IMR-90 (cell line): Measurements from ENCODE around the gene MYADML2. TPM values are rescaled to one million over a fixed set of nuclear protein-coding genes. Genes with fewer than 3 reads are reported as not detected.

Experiments
- ATAC-seq: fragments of 200-7000 bp; cut with Tn5 transposase; 2 replicates; pipeline ENCODE4 v1.9.1; 2020; ENCODE audit warnings: low read depth, mild to moderate bottlenecking, moderate library complexity
- BruUV-seq: library from RNA; stranded (reverse); fragments of 400-500 nt; replicated peaks from 2 replicates; lab custom pipeline; 2021; lab: Mats Ljungman, UMichigan
- CTCF ChIA-PET: fragments of 300-600 bp; formaldehyde crosslinking; extraction: SDS; loops from one replicate; lab custom pipeline; 2021; ENCODE audit warnings: antibody characterized with exemption; lab: Yijun Ruan, JAX
- POLR2A ChIA-PET: fragments of 300-600 bp; sonication (Branson Sonifier 250); formaldehyde crosslinking; loops from one replicate; lab custom pipeline; 2022; ENCODE audit warnings: antibody characterized with exemption; ENCODE audit not compliant: unreplicated experiment; lab: Charles Lee
- DNase-seq: peaks from one replicate; pipeline ENCODE4 v3.0.0; 2013
- H2AFZ ChIP-seq: replicated peaks from 2 replicates; pipeline ENCODE3; 2013; ENCODE audit warnings: low read length, mild to moderate bottlenecking; ENCODE audit not compliant: poor library complexity
- H2AK5ac ChIP-seq: 2 replicates; pipeline ENCODE4 v1.6.1; 2013; ENCODE audit warnings: low read depth, low read length, inconsistent platforms
- H2AK9ac ChIP-seq: replicated peaks from 2 replicates; pipeline ENCODE3; 2013; ENCODE audit warnings: mild to moderate bottlenecking, low read depth, low read length, moderate library complexity; ENCODE audit not compliant: poor library complexity
- H2BK120ac ChIP-seq: 2 replicates; pipeline ENCODE4 v1.6.1; 2013; ENCODE audit warnings: low read depth, low read length, inconsistent platforms
- H2BK15ac ChIP-seq: 3 replicates; pipeline ENCODE4 v1.6.1; 2013; ENCODE audit warnings: low read depth, low read length, inconsistent platforms
- H2BK20ac ChIP-seq: 2 replicates; pipeline ENCODE4 v1.6.1; 2013; ENCODE audit warnings: low read depth, mild to moderate bottlenecking, inconsistent platforms, low read length, moderate library complexity
- H2BK5ac ChIP-seq: 2 replicates; pipeline ENCODE4 v1.6.1; 2013; ENCODE audit warnings: mild to moderate bottlenecking, low read depth, low read length, inconsistent platforms; ENCODE audit not compliant: poor library complexity, severe bottlenecking
- H3K14ac ChIP-seq: replicated peaks from 2 replicates; pipeline ENCODE4 v1.6.1; 2013; ENCODE audit warnings: low read depth, low read length, inconsistent platforms
- H3K18ac ChIP-seq: 2 replicates; pipeline ENCODE4 v1.6.1; 2013; ENCODE audit warnings: low read depth, low read length, control low read depth
- H3K23ac ChIP-seq: 2 replicates; pipeline ENCODE4 v1.6.1; 2013; ENCODE audit warnings: low read depth, low read length, inconsistent platforms
- H3K27ac ChIP-seq: 2 replicates; pipeline ENCODE4 v1.5.1; 2013; ENCODE audit warnings: mild to moderate bottlenecking, control low read depth, low read length; ENCODE audit not compliant: insufficient read depth
- H3K27me3 ChIP-seq: 2 replicates; pipeline ENCODE4 v1.6.1; 2013; ENCODE audit warnings: low read length; ENCODE audit not compliant: control insufficient read depth, insufficient read depth
- H3K36me3 ChIP-seq: 2 replicates; pipeline ENCODE4 v1.6.1; 2013; ENCODE audit warnings: low read length, mixed read lengths; ENCODE audit not compliant: control insufficient read depth, insufficient read depth
- H3K4ac ChIP-seq: 2 replicates; pipeline ENCODE4 v1.6.1; 2013; ENCODE audit warnings: low read depth, low read length, inconsistent platforms
- H3K4me1 ChIP-seq: 2 replicates; pipeline ENCODE4 v1.6.1; 2013; ENCODE audit warnings: low read length, mixed read lengths; ENCODE audit not compliant: control insufficient read depth, insufficient read depth
- H3K4me2 ChIP-seq: 2 replicates; pipeline ENCODE4 v1.6.1; 2013; ENCODE audit warnings: low read depth, mild to moderate bottlenecking, control low read depth, low read length, moderate library complexity
- H3K4me3 ChIP-seq: 2 replicates; pipeline ENCODE4 v1.5.1; 2013; ENCODE audit warnings: low read depth, mild to moderate bottlenecking, control low read depth, low read length, moderate library complexity; ENCODE audit not compliant: insufficient read depth
- H3K56ac ChIP-seq: 2 replicates; pipeline ENCODE4 v1.6.1; 2013; ENCODE audit warnings: low read length, inconsistent platforms; ENCODE audit not compliant: insufficient read depth; ENCODE audit errors: extremely low read depth
- H3K79me1 ChIP-seq, 2 experiments: 2 replicates each; pipeline ENCODE4 v1.6.1; 2013; ENCODE audit warnings: low read length in 2 of 2, inconsistent platforms in 1 of 2, low read depth in 1 of 2
- H3K9ac ChIP-seq: 2 replicates; pipeline ENCODE4 v1.6.1; 2013; ENCODE audit warnings: low read depth, low read length, control low read depth
- H3K9me1 ChIP-seq: 2 replicates; pipeline ENCODE4 v1.6.1; 2013; ENCODE audit warnings: low read length, inconsistent platforms; ENCODE audit not compliant: insufficient read depth
- H3K9me3 ChIP-seq: 2 replicates; pipeline ENCODE4 v1.6.1; 2013; ENCODE audit warnings: low read length; ENCODE audit not compliant: control insufficient read depth, insufficient read depth
- H4K20me1 ChIP-seq: 2 replicates; pipeline ENCODE4 v1.6.1; 2013; ENCODE audit warnings: low read length, inconsistent platforms; ENCODE audit not compliant: insufficient read depth
- H4K5ac ChIP-seq: 2 replicates; pipeline ENCODE4 v1.6.1; 2013; ENCODE audit warnings: mild to moderate bottlenecking, low read depth, low read length, control low read depth
- H4K8ac ChIP-seq, 2 experiments: 2 replicates each; pipeline ENCODE4 v1.6.1; 2013; ENCODE audit warnings: low read depth in 2 of 2, low read length in 2 of 2, control low read depth in 1 of 2, inconsistent platforms in 1 of 2
- H4K91ac ChIP-seq: 2 replicates; pipeline ENCODE4 v1.6.1; 2013; ENCODE audit warnings: low read depth, low read length, inconsistent platforms; ENCODE audit not compliant: insufficient read depth
- BHLHE40 ChIP-seq: fragments of 150-350 bp; IDR thresholded peaks from 2 replicates; pipeline ENCODE4 v1.6.1; 2016; ENCODE audit warnings: mild to moderate bottlenecking, low read depth, low read length
- CEBPB ChIP-seq: IDR thresholded peaks from 2 replicates; pipeline ENCODE4 v1.6.1; 2012; ENCODE audit warnings: low read depth, low read length, improper control_type of control experiment
- CHD1 ChIP-seq: IDR thresholded peaks from 2 replicates; pipeline ENCODE4 v1.6.1; 2012; ENCODE audit warnings: low read depth, low read length, improper control_type of control experiment
- FOS ChIP-seq: fragments of 150-350 bp; IDR thresholded peaks from 2 replicates; pipeline ENCODE4 v1.6.1; 2016; ENCODE audit warnings: low read depth, low read length
- MAFK ChIP-seq: IDR thresholded peaks from 2 replicates; pipeline ENCODE4 v1.6.1; 2012; ENCODE audit warnings: low read depth, low read length, improper control_type of control experiment
- MAZ ChIP-seq: IDR thresholded peaks from 2 replicates; pipeline ENCODE4 v1.6.1; 2012; ENCODE audit warnings: low read depth, mild to moderate bottlenecking, low read length, improper control_type of control experiment, moderate library complexity, borderline replicate concordance
- NFE2L2 ChIP-seq: fragments of 150-350 bp; IDR thresholded peaks from 2 replicates; pipeline ENCODE4 v1.6.1; 2016; ENCODE audit warnings: low read depth, mild to moderate bottlenecking, low read length
- POLR2A ChIP-seq: IDR thresholded peaks from 2 replicates; pipeline ENCODE4 v1.6.1; 2012; ENCODE audit warnings: mild to moderate bottlenecking, low read depth, low read length
- RCOR1 ChIP-seq: IDR thresholded peaks from 2 replicates; pipeline ENCODE4 v1.6.1; 2012; ENCODE audit warnings: mild to moderate bottlenecking, low read length, improper control_type of control experiment; ENCODE audit not compliant: insufficient replicate concordance
- RFX5 ChIP-seq: IDR thresholded peaks from 2 replicates; pipeline ENCODE4 v1.8.0; 2012; ENCODE audit warnings: low read depth, mild to moderate bottlenecking, low read length, moderate library complexity
- SMC3 ChIP-seq: fragments of 150-350 bp; IDR thresholded peaks from 2 replicates; pipeline ENCODE4 v1.6.1; 2016; ENCODE audit warnings: low read depth, mild to moderate bottlenecking, antibody characterized with exemption, low read length, moderate library complexity
- WGBS, 2 experiments: methylation state at CpG; one replicate each; pipeline versions ENCODE4 v1.1.5 to v1.1.7; 2013; ENCODE audit warnings: missing lambda C conversion rate in 2 of 2; ENCODE audit not compliant: insufficient read length in 1 of 2; ENCODE audit errors: extremely low coverage in 2 of 2; 5-methylcytosine and 5-hydroxymethylcytosine counted together
- dilution Hi-C: fragments of 300-500 bp; cut with HindIII; formaldehyde crosslinking; loops from one replicate; pipeline ENCODE4 v1.14.3; 2018; ENCODE audit warnings: low sequenced_read_pairs; ENCODE audit not compliant: unreplicated experiment
- in situ Hi-C: fragments of 300-500 bp; cut with MboI; formaldehyde crosslinking; loops from 3 replicates; pipeline ENCODE4 v1.14.3; 2019; ENCODE audit warnings: low sequenced_read_pairs, inconsistent platforms, mixed read lengths
- intact Hi-C: fragments of 100-400 bp; cut with micrococcal nuclease; formaldehyde crosslinking; loops from 2 replicates; pipeline ENCODE4 v1.10.0; 2022
- polyA plus RNA-seq, 3 experiments: library from polyadenylated mRNA; depleted of rRNA; stranded (reverse); fragments of >200 nt; gene quantifications; 2 replicates each; pipeline ENCODE4 v1.2.3, GENCODE V29; 2012; ENCODE audit warnings: low replicate concordance in 1 of 3
- total RNA-seq: library from RNA; depleted of rRNA; stranded (reverse); fragments of >200 nt; gene quantifications from 2 replicates; pipeline ENCODE4 v1.2.3, GENCODE V29; 2012
- TF ChIP-seq, protein P1 (sequence below): fragments of 150-350 bp; IDR thresholded peaks from 2 replicates; pipeline ENCODE4 v1.6.1; 2016; ENCODE audit warnings: low read depth, mild to moderate bottlenecking, low read length, moderate library complexity, borderline replicate concordance
- TF ChIP-seq, protein P2 (sequence below): fragments of 150-350 bp; IDR thresholded peaks from 2 replicates; pipeline ENCODE4 v1.6.1; 2017; ENCODE audit warnings: mild to moderate bottlenecking, antibody characterized with exemption, low read length, low read depth
- TF ChIP-seq, protein P3 (sequence below): conservative IDR thresholded peaks from 2 replicates; pipeline ENCODE4 v1.5.1; 2012; ENCODE audit warnings: mild to moderate bottlenecking, low read depth, low read length, improper control_type of control experiment

The MYADML2 gene
- total and polyA plus RNA-seq, 2 of the 4 experiments (the other 2 are of a cell fraction), result not detected

DNA sequence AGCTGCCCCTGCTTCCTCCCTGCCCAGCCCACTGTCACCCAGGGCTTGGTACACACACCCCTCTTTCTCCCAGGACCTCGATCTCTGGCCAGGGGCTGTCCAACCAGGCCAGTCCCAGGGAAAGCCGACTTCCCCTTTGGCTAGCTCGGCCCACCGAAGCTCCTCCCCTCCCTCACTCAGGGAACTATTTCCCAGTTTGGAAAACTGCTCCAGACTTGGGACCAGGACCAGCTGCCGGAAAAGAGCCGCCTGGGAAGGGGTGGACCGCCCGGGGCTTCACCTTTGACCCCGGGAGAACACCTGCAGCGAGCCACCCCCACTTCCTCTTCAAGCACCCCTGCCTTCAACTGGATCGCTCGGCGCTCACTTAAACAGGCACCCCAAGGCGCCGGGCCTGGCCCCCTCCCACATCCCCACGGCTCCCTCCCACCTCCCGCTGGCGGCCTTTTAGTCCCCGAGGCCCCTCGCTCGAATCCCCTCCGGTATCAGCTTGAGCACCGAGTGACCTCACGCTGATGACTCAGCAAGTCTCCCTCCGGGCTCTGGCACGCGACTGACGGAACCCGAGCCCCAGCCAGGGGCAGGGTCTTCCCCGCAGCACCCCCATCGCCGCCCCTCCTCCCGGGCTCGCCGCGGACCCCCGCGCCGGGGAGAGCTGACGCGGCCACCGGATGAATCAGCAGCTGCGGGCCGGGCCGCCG, 20.4 kb downstream of the MYADML2 start:
- 0% methylated on average over 11 of the region's 46 CpGs; no CpG with 5 or more reads in 1 of the 2 experiments for WGBS, 2 experiments
- H4K5ac ChIP-seq, result 0 out of 2 replicates have a peak overlapping the region, but pooled peaks have one; percentile 21
- H2BK5ac ChIP-seq, result peak overlapping the region; percentile 71
- peak overlapping the region; percentile 41; the same call in 1 of the 2 replicates for H3K56ac ChIP-seq
- H3K9me3 ChIP-seq, result no peaks in the 10 kb centered on the region
- H2AK5ac ChIP-seq, result peak overlapping the region; percentile 97
- H3K14ac ChIP-seq, result peak overlapping the region; percentile 64
- H2BK20ac ChIP-seq, result no peak overlapping the region
- H3K9me1 ChIP-seq, result peaks cover 17% of the 10 kb centered on the region
- ChIA-PET POLR2A (no interaction called here), CTCF (no interaction called here)
- H2AFZ ChIP-seq, result peak overlapping the region; percentile 71
- peak overlapping the region; percentile 79 for H3K27ac ChIP-seq
- ATAC-seq (peak; percentile 69), DNase-seq (peak; percentile 79)
- in situ Hi-C loops, result no loop called here
- peak overlapping the region; percentile 92 for H3K4ac ChIP-seq
- no peaks in the 10 kb centered on the region for H3K27me3 ChIP-seq
- H3K18ac ChIP-seq, result no peak overlapping the region; the same call in 1 of the 2 replicates
- dilution Hi-C loops, result no loop called here
- BruUV-seq, result no TSS peak
- peak overlapping the region; percentile 89 for H3K4me2 ChIP-seq
- peak overlapping the region; percentile 37; the same call in 1 of the 2 replicates for H2BK120ac ChIP-seq
- peak overlapping the region; percentile 65 for H3K4me3 ChIP-seq
- intact Hi-C loops, result no loop called here
- H3K4me1 ChIP-seq, result peaks cover 34% of the 10 kb centered on the region
- peak overlapping the region in 1 of 2 experiments; percentile 73; a peak in 2 of 4 replicates for H4K8ac ChIP-seq
- H4K20me1 ChIP-seq, result peaks cover 47% of the 10 kb centered on the region
- peak overlapping the region; percentile 66 for H3K9ac ChIP-seq
- H3K36me3 ChIP-seq, result peaks cover 9% of the 10 kb centered on the region; the same call in 1 of the 2 replicates
- H2AK9ac ChIP-seq, result peak overlapping the region; percentile 99
- peaks cover 17 to 53% of the 10 kb centered on the region in 2 experiments; a peak in 3 of 4 replicates for H3K79me1 ChIP-seq
- H3K23ac ChIP-seq, result peak overlapping the region; percentile 89
- peak overlapping the region; percentile 77 for H4K91ac ChIP-seq
- no peak overlapping the region; the same call in 2 of the 3 replicates for H2BK15ac ChIP-seq
- TF ChIP-seq RFX5 (no peak), MAFK (peak; percentile 86), MAZ (peak; percentile 13; the same call in 1 of the 2 replicates), POLR2A (peak; percentile 71; the same call in 1 of the 2 replicates), FOS (peak; percentile 72), NFE2L2 (peak; percentile 83), RCOR1 (no peak), CEBPB (no peak), CHD1 (peak; percentile 48; the same call in 1 of the 2 replicates), SMC3 (no peak), BHLHE40 (peak; percentile 84)
- TF ChIP-seq, protein P1, sequence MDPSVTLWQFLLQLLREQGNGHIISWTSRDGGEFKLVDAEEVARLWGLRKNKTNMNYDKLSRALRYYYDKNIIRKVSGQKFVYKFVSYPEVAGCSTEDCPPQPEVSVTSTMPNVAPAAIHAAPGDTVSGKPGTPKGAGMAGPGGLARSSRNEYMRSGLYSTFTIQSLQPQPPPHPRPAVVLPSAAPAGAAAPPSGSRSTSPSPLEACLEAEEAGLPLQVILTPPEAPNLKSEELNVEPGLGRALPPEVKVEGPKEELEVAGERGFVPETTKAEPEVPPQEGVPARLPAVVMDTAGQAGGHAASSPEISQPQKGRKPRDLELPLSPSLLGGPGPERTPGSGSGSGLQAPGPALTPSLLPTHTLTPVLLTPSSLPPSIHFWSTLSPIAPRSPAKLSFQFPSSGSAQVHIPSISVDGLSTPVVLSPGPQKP, result no peak
- TF ChIP-seq, protein P2, sequence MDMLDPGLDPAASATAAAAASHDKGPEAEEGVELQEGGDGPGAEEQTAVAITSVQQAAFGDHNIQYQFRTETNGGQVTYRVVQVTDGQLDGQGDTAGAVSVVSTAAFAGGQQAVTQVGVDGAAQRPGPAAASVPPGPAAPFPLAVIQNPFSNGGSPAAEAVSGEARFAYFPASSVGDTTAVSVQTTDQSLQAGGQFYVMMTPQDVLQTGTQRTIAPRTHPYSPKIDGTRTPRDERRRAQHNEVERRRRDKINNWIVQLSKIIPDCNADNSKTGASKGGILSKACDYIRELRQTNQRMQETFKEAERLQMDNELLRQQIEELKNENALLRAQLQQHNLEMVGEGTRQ, result no peak
- TF ChIP-seq, protein P3, sequence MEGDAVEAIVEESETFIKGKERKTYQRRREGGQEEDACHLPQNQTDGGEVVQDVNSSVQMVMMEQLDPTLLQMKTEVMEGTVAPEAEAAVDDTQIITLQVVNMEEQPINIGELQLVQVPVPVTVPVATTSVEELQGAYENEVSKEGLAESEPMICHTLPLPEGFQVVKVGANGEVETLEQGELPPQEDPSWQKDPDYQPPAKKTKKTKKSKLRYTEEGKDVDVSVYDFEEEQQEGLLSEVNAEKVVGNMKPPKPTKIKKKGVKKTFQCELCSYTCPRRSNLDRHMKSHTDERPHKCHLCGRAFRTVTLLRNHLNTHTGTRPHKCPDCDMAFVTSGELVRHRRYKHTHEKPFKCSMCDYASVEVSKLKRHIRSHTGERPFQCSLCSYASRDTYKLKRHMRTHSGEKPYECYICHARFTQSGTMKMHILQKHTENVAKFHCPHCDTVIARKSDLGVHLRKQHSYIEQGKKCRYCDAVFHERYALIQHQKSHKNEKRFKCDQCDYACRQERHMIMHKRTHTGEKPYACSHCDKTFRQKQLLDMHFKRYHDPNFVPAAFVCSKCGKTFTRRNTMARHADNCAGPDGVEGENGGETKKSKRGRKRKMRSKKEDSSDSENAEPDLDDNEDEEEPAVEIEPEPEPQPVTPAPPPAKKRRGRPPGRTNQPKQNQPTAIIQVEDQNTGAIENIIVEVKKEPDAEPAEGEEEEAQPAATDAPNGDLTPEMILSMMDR, result no peak
